Activated CD4-positive, alpha-beta T cell treated with anti-CD3 and anti-CD28 coated beads, Interleukin-2, Interleukin-4, amounts not matched to agents 100 ng/mL and 50 ng/mL, durations not matched to agents 16 hours and 8 hours (primary cell): ENCODE results near the gene MAP6D1.
A peak's percentile ranks its signal among the peaks of the same experiment; 100 is the strongest.

ENCODE experiments used
- DNase-seq: peaks from one replicate; pipeline ENCODE4 v3.0.0-alpha.2; 2020; ENCODE audit warnings: low spot score

MAP6D1 gene

GRCh38 chr3:183825456-183826161 lies at the start of gene MAP6D1:
MAP6D1 (minus strand) TSS chr3:183825577; CDS start chr3:183825547, 30 bp downstream.
- peak; percentile 14 for DNase-seq

GRCh38 chr3:183873914-183874313 lies 48.5 kb upstream of the MAP6D1 start:
- no peak for DNase-seq

GRCh38 chr3:183871541-183871940 lies 46.2 kb upstream of the MAP6D1 start:
- DNase-seq, result no peak

GRCh38 chr3:183870563-183870962 lies 45.2 kb upstream of the MAP6D1 start:
- DNase-seq, result no peak

GRCh38 chr3:183868796-183869195 lies 43.4 kb upstream of the MAP6D1 start:
- DNase-seq, result no peak

- no peak for DNase-seq
Observed at GRCh38 chr3:183862610-183863009, 37.2 kb upstream of the MAP6D1 start.

- no peak for DNase-seq
Observed at GRCh38 chr3:183857863-183858262, 32.5 kb upstream of the MAP6D1 start.

- DNase-seq, result no peak
Observed at GRCh38 chr3:183854318-183855035, 29.1 kb upstream of the MAP6D1 start.

GRCh38 chr3:183845608-183846288 lies 20.4 kb upstream of the MAP6D1 start:
- no peak for DNase-seq

- DNase-seq, result no peak
Observed at GRCh38 chr3:183845090-183845489, 19.7 kb upstream of the MAP6D1 start.

- DNase-seq, result no peak
Observed at GRCh38 chr3:183844606-183845005, 19.2 kb upstream of the MAP6D1 start.

GRCh38 chr3:183839751-183840150 lies 14.4 kb upstream of the MAP6D1 start:
- no peak for DNase-seq

GRCh38 chr3:183837894-183838293 lies 12.5 kb upstream of the MAP6D1 start:
- DNase-seq, result no peak

GRCh38 chr3:183837390-183837789 lies 12.0 kb upstream of the MAP6D1 start:
- DNase-seq, result no peak

GRCh38 chr3:183833516-183833915 lies 8.1 kb upstream of the MAP6D1 start:
- no peak for DNase-seq

- DNase-seq, result no peak
Observed at GRCh38 chr3:183830187-183830586, 4.8 kb upstream of the MAP6D1 start.

- DNase-seq, result no peak
Observed at GRCh38 chr3:183829466-183829865, 4.1 kb upstream of the MAP6D1 start.

GRCh38 chr3:183828538-183828870 lies 3.1 kb upstream of the MAP6D1 start:
- DNase-seq, result no peak

- DNase-seq, result no peak
Observed at GRCh38 chr3:183827809-183828537, 2.6 kb upstream of the MAP6D1 start.

- DNase-seq, result no peak
Observed at GRCh38 chr3:183826448-183827250, 1.3 kb upstream of the MAP6D1 start.

GRCh38 chr3:183824761-183825455 lies 469 bp downstream of the MAP6D1 start:
- DNase-seq, result no peak
